ENCODE results near the gene LMBR1.

DNA sequence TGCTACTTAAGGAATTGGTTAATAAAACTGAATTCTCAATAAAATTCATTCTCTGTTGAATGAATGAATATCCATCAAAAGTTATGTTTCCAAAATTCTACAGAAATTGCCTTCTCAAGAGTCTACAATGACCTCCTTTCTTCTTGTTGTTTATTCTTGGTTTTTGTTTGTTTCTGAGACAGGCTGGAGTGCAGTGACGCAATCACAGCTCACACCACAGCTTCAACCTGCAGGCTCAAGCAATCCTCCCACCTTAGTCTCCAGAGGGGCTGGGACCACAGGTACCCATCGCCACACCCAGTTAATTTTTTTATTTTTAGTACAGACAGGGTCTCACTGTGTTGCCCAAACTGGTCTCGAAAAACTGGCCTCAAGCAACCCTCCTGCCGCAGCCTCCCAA lies 97.6 kb downstream of the LMBR1 start:
- TF ChIP-seq, protein P1, sequence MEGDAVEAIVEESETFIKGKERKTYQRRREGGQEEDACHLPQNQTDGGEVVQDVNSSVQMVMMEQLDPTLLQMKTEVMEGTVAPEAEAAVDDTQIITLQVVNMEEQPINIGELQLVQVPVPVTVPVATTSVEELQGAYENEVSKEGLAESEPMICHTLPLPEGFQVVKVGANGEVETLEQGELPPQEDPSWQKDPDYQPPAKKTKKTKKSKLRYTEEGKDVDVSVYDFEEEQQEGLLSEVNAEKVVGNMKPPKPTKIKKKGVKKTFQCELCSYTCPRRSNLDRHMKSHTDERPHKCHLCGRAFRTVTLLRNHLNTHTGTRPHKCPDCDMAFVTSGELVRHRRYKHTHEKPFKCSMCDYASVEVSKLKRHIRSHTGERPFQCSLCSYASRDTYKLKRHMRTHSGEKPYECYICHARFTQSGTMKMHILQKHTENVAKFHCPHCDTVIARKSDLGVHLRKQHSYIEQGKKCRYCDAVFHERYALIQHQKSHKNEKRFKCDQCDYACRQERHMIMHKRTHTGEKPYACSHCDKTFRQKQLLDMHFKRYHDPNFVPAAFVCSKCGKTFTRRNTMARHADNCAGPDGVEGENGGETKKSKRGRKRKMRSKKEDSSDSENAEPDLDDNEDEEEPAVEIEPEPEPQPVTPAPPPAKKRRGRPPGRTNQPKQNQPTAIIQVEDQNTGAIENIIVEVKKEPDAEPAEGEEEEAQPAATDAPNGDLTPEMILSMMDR (conservative IDR thresholded peaks at IDR 0.05 in 1 of 2, IDR thresholded peaks at IDR 0.05 in 1 of 2; ENCODE audit: low read depth in 1 of 2, low read length in 2 of 2), result no peak
- no peak for TF ChIP-seq EZH2 (IDR thresholded peaks at IDR 0.05; ENCODE audit: low read length, missing control alignments)

Measured in fibroblast of lung (primary cell).